HEK293 (cell line): Measurements from ENCODE around the gene RAB23.

Source experiments
- CTCF ChIA-PET: fragments of 350-600 bp; formaldehyde crosslinking; extraction: SDS; loops from one replicate; lab custom pipeline; 2021; ENCODE audit warnings: antibody characterized with exemption; lab: Yijun Ruan, JAX
- POLR2A ChIA-PET: fragments of 300-600 bp; formaldehyde crosslinking; extraction: SDS; loops from one replicate; lab custom pipeline; 2020; ENCODE audit warnings: antibody characterized with exemption, inconsistent platforms; lab: Yijun Ruan, JAX
- H3K27ac ChIP-seq: fragments of 200-500 bp; sonication (Bioruptor generic); 2 replicates; pipeline ENCODE4 v1.5.1; 2014; ENCODE audit warnings: low read depth, low read length, control low read depth, inconsistent platforms; ENCODE audit errors: extremely low read depth
- H3K36me3 ChIP-seq, 2 experiments: fragments of 200-500 bp in 1 of 2; sonication (Bioruptor generic) in 1 of 2; 1 replicate in 1 of 2; 2 replicates in 1 of 2; pipeline ENCODE4 v1.5.1; 2014 to 2017; ENCODE audit warnings: inconsistent platforms in 2 of 2, low read length in 2 of 2; ENCODE audit not compliant: control insufficient read depth in 2 of 2, insufficient read depth in 1 of 2
- H3K4me1 ChIP-seq: fragments of 200-500 bp; sonication (Bioruptor generic); 2 replicates; pipeline ENCODE4 v1.5.1; 2014; ENCODE audit warnings: mild to moderate bottlenecking, low read length, inconsistent platforms; ENCODE audit not compliant: control insufficient read depth, insufficient read depth
- H3K4me3 ChIP-seq: 2 replicates; pipeline ENCODE4 v1.5.1; 2011; ENCODE audit warnings: low read depth, mild to moderate bottlenecking, control low read depth, low read length, moderate library complexity
- H3K9me3 ChIP-seq: fragments of 200-500 bp; sonication (Bioruptor generic); 2 replicates; pipeline ENCODE4 v1.5.1; 2014; ENCODE audit warnings: low read depth, low read length, inconsistent platforms; ENCODE audit not compliant: control insufficient read depth, insufficient read depth
- GLI4 ChIP-seq: fragments of 450-650 bp; formaldehyde crosslinking; IDR thresholded peaks from 2 replicates; pipeline ENCODE4 v1.5.1; 2016; ENCODE audit warnings: missing biosample characterization, missing genetic modification characterization
- HOXC10 ChIP-seq: sonication (generic); formaldehyde crosslinking; IDR thresholded peaks from 2 replicates; pipeline ENCODE4 v1.8.1; 2023; ENCODE audit warnings: mild to moderate bottlenecking, missing genetic modification reagents
- IKZF3 ChIP-seq: fragments of 450-650 bp; IDR thresholded peaks from 2 replicates; pipeline ENCODE4 v1.5.0; 2018; ENCODE audit warnings: missing biosample characterization, mild to moderate bottlenecking, missing genetic modification characterization, moderate library complexity
- KLF10 ChIP-seq: fragments of 450-650 bp; IDR thresholded peaks from 2 replicates; pipeline ENCODE4 v1.5.1; 2018; ENCODE audit warnings: missing biosample characterization, mild to moderate bottlenecking, missing genetic modification characterization
- SP7 ChIP-seq: fragments of 450-650 bp; formaldehyde crosslinking; IDR thresholded peaks from 2 replicates; pipeline ENCODE4 v1.5.1; 2016; ENCODE audit warnings: missing biosample characterization, missing genetic modification characterization
- ZBTB7A ChIP-seq: fragments of 450-650 bp; formaldehyde crosslinking; IDR thresholded peaks from 2 replicates; pipeline ENCODE4 v1.5.1; 2016; ENCODE audit warnings: low read depth, missing biosample characterization, missing genetic modification characterization
- ZNF140 ChIP-seq: fragments of 450-650 bp; formaldehyde crosslinking; IDR thresholded peaks from 2 replicates; pipeline ENCODE4 v1.5.1; 2016; ENCODE audit warnings: missing biosample characterization, missing genetic modification characterization
- ZNF18 ChIP-seq: fragments of 450-650 bp; formaldehyde crosslinking; IDR thresholded peaks from 2 replicates; pipeline ENCODE4 v1.5.1; 2016; ENCODE audit warnings: missing biosample characterization, missing genetic modification characterization
- ZNF280D ChIP-seq: fragments of 450-650 bp; formaldehyde crosslinking; IDR thresholded peaks from 2 replicates; pipeline ENCODE4 v1.5.1; 2016; ENCODE audit warnings: missing biosample characterization, missing genetic modification characterization
- ZNF404 ChIP-seq: fragments of 450-650 bp; formaldehyde crosslinking; IDR thresholded peaks from 2 replicates; pipeline ENCODE4 v1.5.1; 2017; ENCODE audit warnings: missing biosample characterization, missing genetic modification characterization
- ZNF473 ChIP-seq: fragments of 450-650 bp; formaldehyde crosslinking; IDR thresholded peaks from 2 replicates; pipeline ENCODE4 v1.5.1; 2017; ENCODE audit warnings: missing biosample characterization, missing genetic modification characterization
- ZNF501 ChIP-seq: fragments of 450-650 bp; formaldehyde crosslinking; IDR thresholded peaks from 2 replicates; pipeline ENCODE4 v1.5.1; 2016; ENCODE audit warnings: missing biosample characterization, missing genetic modification characterization
- ZNF513 ChIP-seq: fragments of 450-650 bp; IDR thresholded peaks from 2 replicates; pipeline ENCODE4 v1.5.1; 2018; ENCODE audit warnings: missing biosample characterization, missing genetic modification characterization
- ZNF558 ChIP-seq: fragments of 450-650 bp; formaldehyde crosslinking; IDR thresholded peaks from 2 replicates; pipeline ENCODE4 v1.5.1; 2016; ENCODE audit warnings: missing biosample characterization, missing genetic modification characterization
- ZNF560 ChIP-seq: fragments of 450-650 bp; formaldehyde crosslinking; IDR thresholded peaks from 2 replicates; pipeline ENCODE4 v1.5.1; 2017; ENCODE audit warnings: missing biosample characterization, missing genetic modification characterization, borderline replicate concordance
- ZNF596 ChIP-seq: fragments of 450-650 bp; IDR thresholded peaks from 2 replicates; pipeline ENCODE4 v1.5.0; 2018; ENCODE audit warnings: missing biosample characterization, mild to moderate bottlenecking, missing genetic modification characterization, moderate library complexity
- ZNF658 ChIP-seq: fragments of 450-650 bp; formaldehyde crosslinking; IDR thresholded peaks from 2 replicates; pipeline ENCODE4; 2016; ENCODE audit warnings: missing biosample characterization, missing genetic modification characterization
- ZNF660 ChIP-seq: fragments of 450-650 bp; IDR thresholded peaks from 2 replicates; pipeline ENCODE4 v1.5.1; 2018; ENCODE audit warnings: missing biosample characterization, mild to moderate bottlenecking, missing genetic modification characterization

RAB23 gene

GRCh38 chr6:57172136-57173055, 49.7 kb downstream of the RAB23 start, which contains the start of gene BAG2 (continued):
- TF ChIP-seq ZBTB7A (tag by site-specific recombination) (peak; percentile 34; the same call in 1 of the 2 replicates), KLF10 (peak; percentile 13; the same call in 1 of the 2 replicates), ZNF660 (tag by site-specific recombination) (peak; percentile 14), ZNF596 (tag by site-specific recombination) (0 out of 2 replicates have a peak, but pooled peaks have one; percentile 29), ZNF18 (no peak), GLI4 (0 out of 2 replicates have a peak, but pooled peaks have one; percentile 28), ZNF658 (no peak), ZNF501 (tag by site-specific recombination) (peak; percentile 76)
- TF ChIP-seq, all 188 proteins: peak for 61

GRCh38 chr6:57165080-57165479, 57.0 kb downstream of the RAB23 start:
- no peak overlapping the region for H3K27ac ChIP-seq
- TF ChIP-seq IKZF3 (tag by site-specific recombination), result no peak
- TF ChIP-seq ZNF558 (tag by site-specific recombination), result peak; percentile 100
- TF ChIP-seq, all 188 proteins: peak for 1
- CTCF ChIA-PET, result no interaction called here
- Histone ChIP-seq H3K4me3 (no peak overlapping the region), H3K36me3 (peaks cover 8 to 9% of the 10 kb centered on the region in 2 experiments), H3K9me3 (no peaks in the 10 kb centered on the region), H3K4me1 (no peaks in the 10 kb centered on the region)
- POLR2A ChIA-PET, result no interaction called here

GRCh38 chr6:57163956-57164355, 58.2 kb downstream of the RAB23 start:
- CTCF ChIA-PET, result no interaction called here

GRCh38 chr6:57162516-57162915, 59.6 kb downstream of the RAB23 start:
- Histone ChIP-seq H3K36me3 (peaks cover 3 to 14% of the 10 kb centered on the region in 2 experiments), H3K27ac (no peak overlapping the region), H3K4me3 (no peak overlapping the region), H3K9me3 (no peaks in the 10 kb centered on the region), H3K4me1 (no peaks in the 10 kb centered on the region)
- ChIA-PET CTCF (interaction anchor here (0.7 to 1.3 kb wide), 4 partner anchors 54 to 258 kb away, joined by 3 to 4 read pairs (median 3); no protein-coding TSS in a partner anchor), POLR2A (interaction anchor here (1.7 kb wide), 1 partner anchor 9 kb away, joined by 8 read pairs; the partner anchor contains the start of gene BAG2)
- TF ChIP-seq SP7 (tag by site-specific recombination) (peak; percentile 98), ZNF280D (no peak)

More at GRCh38 chr6:57163956-57164355, 58.2 kb downstream of the RAB23 start:
- Histone ChIP-seq H3K9me3 (no peaks in the 10 kb centered on the region), H3K4me1 (no peaks in the 10 kb centered on the region), H3K4me3 (no peak overlapping the region), H3K36me3 (peaks cover 8 to 9% of the 10 kb centered on the region in 2 experiments), H3K27ac (no peak overlapping the region)
- POLR2A ChIA-PET, result interaction anchor here (0.6 kb wide), 1 partner anchor 59 kb away, joined by 3 read pairs; no protein-coding TSS in a partner anchor
- TF ChIP-seq ZNF513 (tag by site-specific recombination) (no peak), ZNF404 (tag by site-specific recombination) (no peak), HOXC10 (CRISPR knock-in tag) (no peak), ZNF140 (no peak), ZNF560 (tag by site-specific recombination) (no peak), IKZF3 (tag by site-specific recombination) (no peak), ZNF473 (tag by site-specific recombination) (no peak)
